Neural progenitor cell (in vitro differentiated cells): ENCODE results near the gene POMGNT2. TPM values are rescaled to one million over a fixed set of nuclear protein-coding genes. Genes with fewer than 3 reads are reported as not detected.

Source experiments
- DNase-seq: peaks from one replicate; pipeline ENCODE4 v3.0.0-alpha.2; 2016; ENCODE audit warnings: low spot score
- H2AFZ ChIP-seq: fragments of 200-600 bp; sonication (generic); replicated peaks from 2 replicates; pipeline ENCODE4 v1.6.1; 2016; ENCODE audit warnings: antibody characterized with exemption
- H3F3A ChIP-seq: fragments of 200-600 bp; sonication (generic); 2 replicates; pipeline ENCODE4 v1.6.1; 2016; ENCODE audit warnings: antibody characterized with exemption, low read depth
- H3K27ac ChIP-seq: fragments of 200-600 bp; sonication (generic); 2 replicates; pipeline ENCODE4 v1.5.1; 2016; ENCODE audit warnings: mild to moderate bottlenecking
- H3K27me3 ChIP-seq: fragments of 200-600 bp; sonication (generic); 2 replicates; pipeline ENCODE4 v1.6.1; 2016; ENCODE audit warnings: mild to moderate bottlenecking, moderate library complexity
- H3K36me3 ChIP-seq: fragments of 200-600 bp; sonication (generic); 2 replicates; pipeline ENCODE4 v1.5.1; 2016
- H3K4me1 ChIP-seq: fragments of 200-600 bp; sonication (generic); 2 replicates; pipeline ENCODE4 v1.6.1; 2016; ENCODE audit warnings: mixed run types
- H3K4me2 ChIP-seq: fragments of 200-600 bp; sonication (generic); 2 replicates; pipeline ENCODE4 v1.6.1; 2016
- H3K4me3 ChIP-seq: fragments of 200-600 bp; sonication (generic); 2 replicates; pipeline ENCODE4 v1.5.1; 2016
- H3K79me2 ChIP-seq: fragments of 200-600 bp; sonication (generic); 2 replicates; pipeline ENCODE4 v1.6.1; 2016; ENCODE audit warnings: low read depth
- H3K9ac ChIP-seq: fragments of 200-600 bp; sonication (generic); 2 replicates; pipeline ENCODE4 v1.6.1; 2016
- H3K9me3 ChIP-seq: fragments of 200-600 bp; sonication (generic); 2 replicates; pipeline ENCODE4 v1.5.1; 2016; ENCODE audit warnings: low read depth
- H4K20me1 ChIP-seq: fragments of 200-600 bp; sonication (generic); 2 replicates; pipeline ENCODE4 v1.6.1; 2016; ENCODE audit warnings: low read depth
- H3K27ac Mint-ChIP-seq: 3 replicates; pipeline ENCODE4 v1.8.0; 2021; ENCODE audit warnings: mixed read lengths
- H3K27me3 Mint-ChIP-seq: 2 replicates; pipeline ENCODE4 v1.8.0; 2022; ENCODE audit warnings: low read depth, mild to moderate bottlenecking, inconsistent platforms, moderate library complexity, mixed read lengths; ENCODE audit not compliant: insufficient read depth
- H3K36me3 Mint-ChIP-seq: 3 replicates; pipeline ENCODE4 v1.8.0; 2021; ENCODE audit warnings: mixed read lengths
- H3K4me1 Mint-ChIP-seq: 3 replicates; pipeline ENCODE4 v1.8.0; 2021; ENCODE audit warnings: mixed read lengths
- H3K4me3 Mint-ChIP-seq: 3 replicates; pipeline ENCODE4 v1.8.0; 2021; ENCODE audit warnings: mild to moderate bottlenecking, moderate library complexity, mixed read lengths
- H3K9me3 Mint-ChIP-seq: 3 replicates; pipeline ENCODE4 v1.8.0; 2020; ENCODE audit warnings: mixed read lengths
- EZH2 ChIP-seq: fragments of 200-600 bp; sonication (generic); IDR thresholded peaks from 2 replicates; pipeline ENCODE4 v1.6.1; 2017; ENCODE audit warnings: antibody characterized with exemption, mild to moderate bottlenecking, moderate library complexity
- EZH2phosphoT487 ChIP-seq: fragments of 200-600 bp; sonication (generic); IDR thresholded peaks from 2 replicates; pipeline ENCODE4 v1.6.1; 2017; ENCODE audit warnings: antibody characterized with exemption
- total RNA-seq: library from RNA; depleted of rRNA; stranded (reverse); fragments of >200 nt; gene quantifications from 2 replicates; pipeline ENCODE4 v1.2.3, GENCODE V29; 2015; ENCODE audit warnings: low replicate concordance
- TF ChIP-seq, protein P1 (sequence below): fragments of 200-600 bp; sonication (generic); IDR thresholded peaks from 2 replicates; pipeline ENCODE4 v1.5.1; 2017; ENCODE audit warnings: antibody characterized with exemption, mild to moderate bottlenecking

POMGNT2 gene
- total RNA-seq, 1 donor from 2014 or later, result 13.2 TPM

DNA sequence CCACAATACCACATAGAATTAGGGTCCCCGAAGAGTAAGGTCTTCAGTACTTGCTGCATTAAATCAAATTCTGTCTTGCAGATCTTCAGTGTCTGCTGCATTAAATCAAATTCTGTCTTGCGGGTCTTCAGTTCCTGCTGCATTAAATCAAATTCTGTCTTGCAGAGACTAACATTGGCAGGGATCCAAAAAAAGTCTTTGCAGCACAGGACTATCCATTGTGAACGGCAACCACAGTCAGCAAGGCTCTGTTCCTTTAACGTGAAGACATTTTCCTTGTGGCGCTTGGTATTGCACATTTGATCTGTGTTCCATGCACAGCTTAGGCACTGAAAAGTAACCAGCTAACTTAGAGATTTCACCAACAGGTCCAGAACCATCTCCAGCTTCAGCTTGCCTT, 46.8 kb upstream of the POMGNT2 start:
- Histone ChIP-seq H3K79me2 (no peaks in the 10 kb centered on the region), H3F3A (no peaks in the 10 kb centered on the region), H4K20me1 (no peaks in the 10 kb centered on the region), H3K4me1 (peaks cover 3% of the 10 kb centered on the region), H2AFZ (no peak overlapping the region), H3K9ac (no peak overlapping the region), H3K36me3 (no peaks in the 10 kb centered on the region), H3K27ac (no peak overlapping the region), H3K4me2 (no peak overlapping the region), H3K9me3 (no peaks in the 10 kb centered on the region), H3K4me3 (no peak overlapping the region), H3K27me3 (no peaks in the 10 kb centered on the region)
- no peaks in the 10 kb centered on the region for H3K36me3 Mint-ChIP-seq
- peaks cover 9% of the 10 kb centered on the region for H3K27me3 Mint-ChIP-seq
- no peak overlapping the region for H3K4me3 Mint-ChIP-seq
- H3K27ac Mint-ChIP-seq, result no peak overlapping the region
- TF ChIP-seq EZH2 (no peak), EZH2phosphoT487 (no peak)
- TF ChIP-seq, protein P1, sequence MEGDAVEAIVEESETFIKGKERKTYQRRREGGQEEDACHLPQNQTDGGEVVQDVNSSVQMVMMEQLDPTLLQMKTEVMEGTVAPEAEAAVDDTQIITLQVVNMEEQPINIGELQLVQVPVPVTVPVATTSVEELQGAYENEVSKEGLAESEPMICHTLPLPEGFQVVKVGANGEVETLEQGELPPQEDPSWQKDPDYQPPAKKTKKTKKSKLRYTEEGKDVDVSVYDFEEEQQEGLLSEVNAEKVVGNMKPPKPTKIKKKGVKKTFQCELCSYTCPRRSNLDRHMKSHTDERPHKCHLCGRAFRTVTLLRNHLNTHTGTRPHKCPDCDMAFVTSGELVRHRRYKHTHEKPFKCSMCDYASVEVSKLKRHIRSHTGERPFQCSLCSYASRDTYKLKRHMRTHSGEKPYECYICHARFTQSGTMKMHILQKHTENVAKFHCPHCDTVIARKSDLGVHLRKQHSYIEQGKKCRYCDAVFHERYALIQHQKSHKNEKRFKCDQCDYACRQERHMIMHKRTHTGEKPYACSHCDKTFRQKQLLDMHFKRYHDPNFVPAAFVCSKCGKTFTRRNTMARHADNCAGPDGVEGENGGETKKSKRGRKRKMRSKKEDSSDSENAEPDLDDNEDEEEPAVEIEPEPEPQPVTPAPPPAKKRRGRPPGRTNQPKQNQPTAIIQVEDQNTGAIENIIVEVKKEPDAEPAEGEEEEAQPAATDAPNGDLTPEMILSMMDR, result no peak
- no peak for DNase-seq
- no peaks in the 10 kb centered on the region for H3K9me3 Mint-ChIP-seq
- H3K4me1 Mint-ChIP-seq, result peaks cover 4% of the 10 kb centered on the region

DNA sequence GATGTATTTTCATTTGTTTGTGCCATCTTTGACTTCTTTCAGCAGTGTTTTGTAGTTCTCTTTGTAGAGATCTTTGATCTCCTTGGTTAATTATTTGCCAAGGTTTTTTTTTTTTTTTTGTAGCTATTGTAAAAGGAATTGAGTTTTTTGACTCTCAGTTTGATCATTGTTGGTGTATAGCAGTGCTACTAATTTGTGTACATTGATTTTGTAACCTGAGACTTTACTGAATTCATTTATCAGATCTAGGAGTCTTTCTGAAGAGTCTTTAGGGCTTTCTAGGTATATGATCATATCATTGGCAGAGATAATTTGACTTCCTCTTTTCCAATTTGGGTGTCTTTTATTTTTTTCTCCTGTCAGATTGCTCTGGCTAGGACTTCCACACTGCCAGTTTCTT, 42.2 kb upstream of the POMGNT2 start:
- Mint-ChIP-seq H3K27ac (no peak overlapping the region), H3K27me3 (no peaks in the 10 kb centered on the region), H3K9me3 (no peaks in the 10 kb centered on the region), H3K36me3 (no peaks in the 10 kb centered on the region), H3K4me1 (peaks cover 4% of the 10 kb centered on the region), H3K4me3 (no peak overlapping the region)
- Histone ChIP-seq H3K4me3 (no peak overlapping the region), H3K79me2 (no peaks in the 10 kb centered on the region), H3K9ac (no peak overlapping the region), H4K20me1 (no peaks in the 10 kb centered on the region), H3K27ac (no peak overlapping the region), H3F3A (no peaks in the 10 kb centered on the region), H3K27me3 (no peaks in the 10 kb centered on the region), H3K4me2 (no peak overlapping the region), H3K4me1 (no peaks in the 10 kb centered on the region), H3K36me3 (no peaks in the 10 kb centered on the region), H2AFZ (no peak overlapping the region), H3K9me3 (no peaks in the 10 kb centered on the region)
- TF ChIP-seq EZH2, result no peak
- TF ChIP-seq EZH2phosphoT487, result no peak
- TF ChIP-seq, protein P1, result no peak
- DNase-seq, result no peak

DNA sequence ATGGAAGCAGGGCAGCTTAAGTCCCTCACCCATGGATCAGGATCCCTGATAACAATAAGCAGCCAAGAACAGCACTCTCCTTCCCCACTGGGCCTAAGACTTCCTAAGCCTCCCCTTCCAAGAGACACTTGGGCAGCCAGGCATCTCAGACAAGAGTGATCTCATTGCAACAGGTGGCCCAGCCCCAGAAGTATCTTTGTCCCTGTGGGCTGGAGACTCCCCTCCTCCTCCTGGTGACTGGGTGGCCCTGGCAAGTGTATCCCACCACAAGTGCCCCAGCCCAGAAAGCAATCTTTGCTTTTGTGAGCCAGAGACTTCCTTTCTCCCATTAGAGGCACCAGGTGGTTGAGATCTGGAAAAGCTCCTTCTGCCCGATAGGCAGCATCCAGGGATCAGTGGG, 40.7 kb upstream of the POMGNT2 start:
- Histone ChIP-seq H3K79me2 (no peaks in the 10 kb centered on the region), H3K9me3 (no peaks in the 10 kb centered on the region), H3K4me1 (peaks cover 3% of the 10 kb centered on the region), H2AFZ (no peak overlapping the region), H3K36me3 (no peaks in the 10 kb centered on the region), H3K4me2 (no peak overlapping the region), H3K9ac (no peak overlapping the region), H4K20me1 (no peaks in the 10 kb centered on the region), H3K27me3 (no peaks in the 10 kb centered on the region), H3K27ac (no peak overlapping the region), H3F3A (no peaks in the 10 kb centered on the region), H3K4me3 (no peak overlapping the region)
- Mint-ChIP-seq H3K27ac (no peak overlapping the region), H3K4me1 (peaks cover 3% of the 10 kb centered on the region), H3K27me3 (no peaks in the 10 kb centered on the region), H3K4me3 (no peak overlapping the region), H3K9me3 (no peaks in the 10 kb centered on the region), H3K36me3 (no peaks in the 10 kb centered on the region)
- TF ChIP-seq, protein P1, result no peak
- TF ChIP-seq EZH2phosphoT487, result no peak
- TF ChIP-seq EZH2, result no peak
- DNase-seq, result no peak
